Endothelial cell (in vitro differentiated cells): ENCODE data around the gene HTRA2. TPM values are rescaled to one million over a fixed set of nuclear protein-coding genes. Genes with fewer than 3 reads are reported as not detected.

Experiments
- DNase-seq: peaks from one replicate; pipeline ENCODE4 v3.0.0; 2021; ENCODE audit warnings: low spot score
- H3K27ac Mint-ChIP-seq: one replicate; pipeline ENCODE4 v1.8.0; 2021; ENCODE audit warnings: mixed read lengths, inconsistent platforms; ENCODE audit not compliant: unreplicated experiment
- H3K27me3 Mint-ChIP-seq: one replicate; pipeline ENCODE4 v1.8.0; 2021; ENCODE audit warnings: mild to moderate bottlenecking, moderate library complexity, mixed read lengths, inconsistent platforms; ENCODE audit not compliant: unreplicated experiment
- H3K36me3 Mint-ChIP-seq: one replicate; pipeline ENCODE4 v1.8.0; 2021; ENCODE audit warnings: mild to moderate bottlenecking, low read depth, mixed read lengths, inconsistent platforms; ENCODE audit not compliant: unreplicated experiment
- H3K4me1 Mint-ChIP-seq: one replicate; pipeline ENCODE4 v1.8.0; 2021; ENCODE audit warnings: mild to moderate bottlenecking, mixed read lengths, inconsistent platforms; ENCODE audit not compliant: unreplicated experiment
- H3K4me3 Mint-ChIP-seq: one replicate; pipeline ENCODE4 v1.8.0; 2021; ENCODE audit warnings: mild to moderate bottlenecking, mixed read lengths, inconsistent platforms; ENCODE audit not compliant: unreplicated experiment
- H3K9me3 Mint-ChIP-seq: one replicate; pipeline ENCODE4 v1.8.0; 2021; ENCODE audit warnings: mixed read lengths, inconsistent platforms; ENCODE audit not compliant: unreplicated experiment
- total RNA-seq: library from RNA; stranded (reverse); fragmentation: NEBNext Ultra II Directional; extraction: Animal tissue kit (Norgen Biotek cat#: 25700); gene quantifications from one replicate; pipeline ENCODE4 v1.2.1, GENCODE V29; 2021; ENCODE audit not compliant: unreplicated experiment
- TF ChIP-seq, protein P1 (sequence below): fragments of 200-600 bp; sonication (generic); IDR thresholded peaks from one replicate; pipeline ENCODE4 v1.5.0; 2021; ENCODE audit warnings: antibody characterized with exemption; ENCODE audit not compliant: unreplicated experiment

The HTRA2 gene
- total RNA-seq, 1 donor from 2014 or later = 44.3 TPM

DNA sequence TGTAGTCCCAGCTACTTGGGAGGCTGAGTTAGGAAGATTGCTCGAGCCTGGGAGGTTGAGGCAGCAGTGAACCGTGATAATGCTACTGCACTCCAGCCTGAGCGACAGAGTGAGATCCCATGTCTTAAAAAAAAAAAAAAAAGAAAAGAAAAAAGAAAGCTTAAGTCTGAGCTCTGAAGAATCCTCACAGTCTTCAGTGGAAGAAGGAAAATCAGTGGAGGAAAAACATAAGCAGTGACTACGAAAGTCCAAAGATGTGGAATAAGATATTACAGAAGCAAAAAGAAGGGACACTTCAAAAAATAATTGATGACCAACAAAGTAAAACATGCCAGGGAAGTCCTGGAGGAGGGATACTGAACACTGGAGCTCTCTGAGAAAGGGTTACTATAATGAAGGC is 19.5 kb upstream of the HTRA2 start:
- DNase-seq = no peak
- no peaks in the 10 kb centered on the region for H3K9me3 Mint-ChIP-seq
- H3K27me3 Mint-ChIP-seq = peaks cover 30% of the 10 kb centered on the region
- H3K4me3 Mint-ChIP-seq = peak overlapping the region; percentile 9
- TF ChIP-seq, protein P1, sequence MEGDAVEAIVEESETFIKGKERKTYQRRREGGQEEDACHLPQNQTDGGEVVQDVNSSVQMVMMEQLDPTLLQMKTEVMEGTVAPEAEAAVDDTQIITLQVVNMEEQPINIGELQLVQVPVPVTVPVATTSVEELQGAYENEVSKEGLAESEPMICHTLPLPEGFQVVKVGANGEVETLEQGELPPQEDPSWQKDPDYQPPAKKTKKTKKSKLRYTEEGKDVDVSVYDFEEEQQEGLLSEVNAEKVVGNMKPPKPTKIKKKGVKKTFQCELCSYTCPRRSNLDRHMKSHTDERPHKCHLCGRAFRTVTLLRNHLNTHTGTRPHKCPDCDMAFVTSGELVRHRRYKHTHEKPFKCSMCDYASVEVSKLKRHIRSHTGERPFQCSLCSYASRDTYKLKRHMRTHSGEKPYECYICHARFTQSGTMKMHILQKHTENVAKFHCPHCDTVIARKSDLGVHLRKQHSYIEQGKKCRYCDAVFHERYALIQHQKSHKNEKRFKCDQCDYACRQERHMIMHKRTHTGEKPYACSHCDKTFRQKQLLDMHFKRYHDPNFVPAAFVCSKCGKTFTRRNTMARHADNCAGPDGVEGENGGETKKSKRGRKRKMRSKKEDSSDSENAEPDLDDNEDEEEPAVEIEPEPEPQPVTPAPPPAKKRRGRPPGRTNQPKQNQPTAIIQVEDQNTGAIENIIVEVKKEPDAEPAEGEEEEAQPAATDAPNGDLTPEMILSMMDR = no peak
- peaks cover 9% of the 10 kb centered on the region for H3K36me3 Mint-ChIP-seq
- H3K27ac Mint-ChIP-seq = no peak overlapping the region
- peaks cover 32% of the 10 kb centered on the region for H3K4me1 Mint-ChIP-seq

DNA sequence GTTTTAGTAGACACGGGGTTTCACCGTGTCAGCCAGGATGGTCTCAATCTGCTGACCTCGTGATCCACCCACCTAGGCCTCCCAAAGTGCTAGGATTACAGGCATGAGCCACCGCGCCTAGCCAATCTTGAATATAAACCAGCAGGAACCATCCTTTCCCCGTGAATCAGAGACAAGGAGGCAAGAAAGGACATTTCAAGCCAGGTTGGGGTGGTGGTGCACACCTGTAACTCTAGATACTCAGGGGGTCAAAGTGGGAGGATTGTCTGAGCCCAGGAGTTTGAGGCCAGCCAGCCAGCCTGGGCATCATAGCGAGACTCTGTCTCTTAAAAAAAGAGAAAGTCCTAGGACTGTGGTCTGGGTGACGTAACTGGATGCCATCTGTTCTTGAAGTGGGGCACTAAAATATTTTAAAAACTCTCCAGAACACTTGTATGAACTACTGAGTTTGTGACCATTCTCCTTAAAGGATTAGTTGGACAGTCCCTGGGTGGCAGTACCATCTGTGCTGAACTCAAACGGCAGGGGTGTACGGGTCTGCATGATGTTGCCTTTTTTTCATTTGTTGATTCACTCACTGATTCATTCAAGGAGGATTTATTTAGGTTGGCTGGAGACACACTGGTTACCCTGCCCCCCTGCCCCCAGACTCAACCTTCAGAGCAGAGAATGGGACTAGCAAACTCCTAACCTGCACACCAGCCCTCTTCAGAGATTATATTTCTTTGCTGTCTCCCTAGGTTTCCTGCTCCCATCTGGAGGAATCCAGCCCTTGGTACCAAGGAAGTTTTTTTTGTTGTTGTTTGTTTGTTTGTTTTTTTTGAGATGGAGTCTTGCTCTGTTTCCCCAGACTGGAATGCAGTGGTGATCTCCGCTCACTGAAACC is 18.4 kb upstream of the HTRA2 start:
- Mint-ChIP-seq H3K9me3 (no peaks in the 10 kb centered on the region), H3K27ac (peak overlapping the region; percentile 43), H3K4me3 (no peak overlapping the region), H3K36me3 (peaks cover 8% of the 10 kb centered on the region), H3K27me3 (peaks cover 31% of the 10 kb centered on the region), H3K4me1 (peaks cover 33% of the 10 kb centered on the region)
- no peak for DNase-seq
- TF ChIP-seq, protein P1 = no peak

DNA sequence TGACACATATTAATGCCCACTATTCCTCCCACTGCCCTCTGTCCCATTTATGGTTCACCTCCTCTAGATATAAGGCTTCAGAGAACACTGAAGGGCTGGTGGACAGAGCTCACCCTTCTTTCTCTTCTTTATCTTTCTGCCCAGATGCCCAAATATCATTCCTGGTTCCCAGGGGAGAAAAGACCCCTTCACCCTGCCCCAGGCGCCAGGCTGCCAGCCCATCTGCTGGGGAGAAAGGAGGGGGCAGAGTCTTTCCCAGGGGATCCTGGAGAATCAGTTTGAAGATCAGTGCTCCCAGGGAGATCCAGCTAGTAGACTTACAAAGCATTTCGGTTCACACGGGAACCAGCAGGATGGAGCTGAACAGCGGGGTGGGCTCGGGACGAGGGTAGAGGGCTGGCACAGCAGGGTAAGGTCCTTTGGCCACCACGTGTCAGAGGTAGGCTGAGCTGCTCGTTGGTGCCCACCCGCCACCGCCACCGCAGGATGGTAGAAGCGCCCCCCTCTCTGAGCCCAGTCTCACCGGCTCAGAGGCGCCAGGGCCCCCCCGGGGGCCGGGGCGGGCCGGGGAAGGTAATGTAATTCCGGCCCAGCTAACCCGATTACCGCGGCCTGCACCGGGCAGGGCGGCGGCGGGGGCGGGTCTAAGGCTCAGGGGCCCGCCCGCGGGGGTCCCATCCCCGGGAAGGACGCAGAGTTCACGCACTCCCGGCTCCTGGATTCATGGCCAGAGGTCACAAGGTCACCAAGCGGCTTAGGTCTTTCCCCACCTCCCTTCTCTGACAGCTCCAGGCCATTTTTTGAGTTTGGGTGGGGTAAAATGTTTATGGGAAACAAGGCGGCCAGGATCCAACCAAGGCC is 16.8 kb upstream of the HTRA2 start:
- Mint-ChIP-seq H3K27ac (no peak overlapping the region), H3K4me3 (peak overlapping the region; percentile 65)

DNA sequence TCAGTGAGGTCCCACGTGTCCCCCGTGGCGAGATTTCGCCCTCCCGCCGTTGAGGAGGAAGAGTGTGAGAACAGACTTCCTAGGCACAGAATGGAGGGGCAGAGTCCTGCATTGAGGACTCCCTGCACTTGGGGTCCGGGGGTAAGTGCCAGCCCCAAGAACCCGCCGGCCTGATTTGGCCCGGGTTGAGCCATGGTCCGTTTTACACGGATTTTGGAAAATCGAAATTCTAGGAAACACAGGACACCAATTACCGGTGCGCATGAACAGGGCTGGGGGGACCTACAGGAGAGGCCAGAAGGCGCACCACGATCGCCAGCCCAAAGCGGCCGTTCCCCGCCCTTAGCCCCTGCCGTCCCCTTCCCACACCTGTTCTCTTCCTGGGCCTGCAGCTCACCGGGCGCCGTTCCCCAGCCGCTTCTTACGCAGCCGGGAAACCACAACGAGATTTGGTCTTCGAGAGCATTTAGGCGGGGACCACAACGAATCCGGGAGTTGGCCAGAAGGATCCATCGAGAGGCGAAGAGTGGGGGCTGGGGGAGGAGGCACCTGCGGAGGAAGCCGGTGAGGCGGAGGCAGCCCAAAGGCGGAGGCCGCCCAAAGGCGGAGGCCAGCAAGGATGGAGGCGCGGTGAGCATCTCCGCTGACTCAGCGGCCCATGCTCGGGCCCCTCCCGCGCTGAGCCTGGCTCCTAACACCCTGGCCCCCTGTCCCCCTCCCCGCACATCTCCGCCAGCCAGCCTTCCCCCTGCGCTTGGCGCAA is 15.9 kb upstream of the HTRA2 start:
- Mint-ChIP-seq H3K27ac (no peak overlapping the region), H3K4me3 (no peak overlapping the region), H3K36me3 (peaks cover 14% of the 10 kb centered on the region), H3K9me3 (peaks cover 5% of the 10 kb centered on the region), H3K27me3 (peaks cover 37% of the 10 kb centered on the region), H3K4me1 (peaks cover 25% of the 10 kb centered on the region)
- TF ChIP-seq, protein P1 = no peak
- DNase-seq = no peak

More for the DNA sequence above, 16.8 kb upstream of the HTRA2 start:
- TF ChIP-seq, protein P1 = no peak
- H3K27me3 Mint-ChIP-seq = peaks cover 34% of the 10 kb centered on the region
- H3K36me3 Mint-ChIP-seq = peaks cover 11% of the 10 kb centered on the region
- H3K4me1 Mint-ChIP-seq = peaks cover 31% of the 10 kb centered on the region
- no peak for DNase-seq
- peaks cover 5% of the 10 kb centered on the region for H3K9me3 Mint-ChIP-seq
